Mesenchymal stem cell (in vitro differentiated cells and primary cell): ENCODE data around the gene RAB3C.

Source experiments
- DNase-seq: peaks from one replicate; pipeline ENCODE4 v3.0.0-alpha.2; 2013
- H2AFZ ChIP-seq: one replicate; pipeline ENCODE4 v1.6.1; 2013; ENCODE audit warnings: low read depth, mild to moderate bottlenecking, control low read depth, inconsistent platforms, low read length, moderate library complexity
- H2AK5ac ChIP-seq: 2 replicates; pipeline ENCODE4 v1.6.1; 2013; ENCODE audit warnings: low read length, moderate library complexity, mild to moderate bottlenecking, inconsistent platforms; ENCODE audit not compliant: severe bottlenecking
- H2BK120ac ChIP-seq: one replicate; pipeline ENCODE4 v1.6.1; 2013; ENCODE audit warnings: low read depth, mild to moderate bottlenecking, inconsistent platforms, low read length, moderate library complexity
- H2BK12ac ChIP-seq, 2 experiments: one replicate each; pipeline ENCODE4 v1.6.1; 2013; ENCODE audit warnings: inconsistent platforms in 2 of 2, low read length in 2 of 2, mild to moderate bottlenecking in 2 of 2, moderate library complexity in 2 of 2, control low read depth in 1 of 2
- H2BK15ac ChIP-seq: one replicate; pipeline ENCODE4 v1.6.1; 2013; ENCODE audit warnings: mild to moderate bottlenecking, low read depth, inconsistent platforms; ENCODE audit not compliant: poor library complexity, severe bottlenecking
- H2BK5ac ChIP-seq: 2 replicates; pipeline ENCODE4 v1.6.1; 2013; ENCODE audit warnings: low read depth, mild to moderate bottlenecking, low read length, control low read depth, inconsistent platforms; ENCODE audit not compliant: poor library complexity, severe bottlenecking
- H3K14ac ChIP-seq, 2 experiments: one replicate each; pipeline ENCODE4 v1.6.1; 2013; ENCODE audit warnings: inconsistent platforms in 2 of 2, low read length in 2 of 2, control low read depth in 1 of 2, mild to moderate bottlenecking in 1 of 2, moderate library complexity in 1 of 2
- H3K18ac ChIP-seq, 2 experiments: one replicate each; pipeline ENCODE4 v1.6.1; 2013; ENCODE audit warnings: inconsistent platforms in 2 of 2, low read length in 2 of 2, control low read depth in 1 of 2, low read depth in 1 of 2, mild to moderate bottlenecking in 1 of 2
- H3K23ac ChIP-seq, 2 experiments: one replicate each; pipeline ENCODE4 v1.6.1; 2013; ENCODE audit warnings: inconsistent platforms in 2 of 2, low read length in 2 of 2, mild to moderate bottlenecking in 2 of 2, moderate library complexity in 2 of 2, control low read depth in 1 of 2
- H3K27ac ChIP-seq: 2 replicates; pipeline ENCODE4 v1.5.1; 2013; ENCODE audit warnings: mild to moderate bottlenecking, moderate library complexity, low read length, control low read depth, inconsistent platforms; ENCODE audit not compliant: poor library complexity, severe bottlenecking
- H3K27me3 ChIP-seq, 2 experiments: 2 replicates each; pipeline versions ENCODE4 v1.6.1 to v1.7.0; 2013; ENCODE audit warnings: low read length in 2 of 2, mild to moderate bottlenecking in 2 of 2, moderate library complexity in 2 of 2, control low read depth in 1 of 2, inconsistent platforms in 1 of 2; ENCODE audit not compliant: control insufficient read depth in 1 of 2, insufficient read depth in 1 of 2
- H3K36me3 ChIP-seq, 2 experiments: 2 replicates each; pipeline versions ENCODE4 v1.6.1 to v1.7.0; 2013; ENCODE audit warnings: low read length in 2 of 2, control low read depth in 1 of 2, inconsistent platforms in 1 of 2, low read depth in 1 of 2, mild to moderate bottlenecking in 1 of 2; ENCODE audit not compliant: insufficient read depth in 2 of 2, control insufficient read depth in 1 of 2
- H3K4ac ChIP-seq, 2 experiments: one replicate each; pipeline ENCODE4 v1.6.1; 2013; ENCODE audit warnings: inconsistent platforms in 2 of 2, low read length in 2 of 2, mild to moderate bottlenecking in 2 of 2, moderate library complexity in 2 of 2, control low read depth in 1 of 2, low read depth in 1 of 2
- H3K4me1 ChIP-seq: 2 replicates; pipeline ENCODE4 v1.6.1; 2013; ENCODE audit warnings: low read depth, low read length, control low read depth; ENCODE audit not compliant: control insufficient read depth, insufficient read depth
- H3K4me2 ChIP-seq: 2 replicates; pipeline ENCODE4 v1.6.1; 2013; ENCODE audit warnings: low read length, mild to moderate bottlenecking, inconsistent platforms; ENCODE audit not compliant: poor library complexity, severe bottlenecking
- H3K4me3 ChIP-seq, 2 experiments: 2 replicates each; pipeline versions ENCODE4 v1.5.1 to v1.7.0; 2013; ENCODE audit warnings: low read length in 2 of 2, mild to moderate bottlenecking in 2 of 2, control low read depth in 1 of 2, low read depth in 1 of 2; ENCODE audit not compliant: insufficient read depth in 1 of 2
- H3K79me1 ChIP-seq: replicated peaks from 2 replicates; pipeline ENCODE4 v1.6.1; 2013; ENCODE audit warnings: mild to moderate bottlenecking, control low read depth, low read length, inconsistent platforms; ENCODE audit not compliant: poor library complexity, severe bottlenecking
- H3K9ac ChIP-seq: 2 replicates; pipeline ENCODE4 v1.7.0; 2013; ENCODE audit warnings: mild to moderate bottlenecking, low read length, moderate library complexity
- H3K9me3 ChIP-seq: 2 replicates; pipeline ENCODE4 v1.7.0; 2013; ENCODE audit warnings: mild to moderate bottlenecking, low read length; ENCODE audit not compliant: control insufficient read depth
- H4K8ac ChIP-seq: one replicate; pipeline ENCODE4 v1.6.1; 2013; ENCODE audit warnings: inconsistent platforms, mild to moderate bottlenecking, low read length, moderate library complexity
- H4K91ac ChIP-seq: one replicate; pipeline ENCODE4 v1.6.1; 2013; ENCODE audit warnings: mild to moderate bottlenecking, low read length, inconsistent platforms
- WGBS: methylation state at CpG from one replicate; pipeline ENCODE4 v1.1.7; 2013; ENCODE audit warnings: mixed read lengths; 5-methylcytosine and 5-hydroxymethylcytosine counted together

RAB3C gene

DNA sequence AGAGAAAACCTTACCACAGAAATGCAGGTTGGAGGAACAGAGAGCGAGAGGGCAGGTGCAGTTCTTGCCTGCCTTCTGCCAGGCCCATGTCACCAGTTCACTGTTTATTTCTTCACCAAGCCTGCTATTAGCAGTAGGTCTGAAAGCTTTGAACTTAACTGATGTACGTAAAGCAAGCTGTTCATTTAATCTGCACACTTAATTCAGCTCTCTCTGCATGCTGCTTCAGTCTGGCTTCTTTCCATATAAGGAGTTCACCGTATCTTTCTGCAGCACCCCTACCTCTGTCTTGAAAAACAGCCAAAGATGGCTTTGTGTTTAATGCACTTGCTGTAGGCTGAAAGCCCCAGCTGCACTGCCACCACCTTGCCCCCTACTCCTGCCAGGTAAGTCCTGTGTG lies 205.1 kb downstream of the RAB3C start:
- no peak overlapping the region for H4K8ac ChIP-seq
- no peaks in the 10 kb centered on the region for H3K27me3 ChIP-seq
- no peak overlapping the region for H2AK5ac ChIP-seq
- no peak overlapping the region for H2AFZ ChIP-seq
- no peak overlapping the region for H3K18ac ChIP-seq
- H3K14ac ChIP-seq = no peak overlapping the region
- WGBS = 62% methylated on average over 3 of the region's 3 CpGs
- H2BK5ac ChIP-seq = no peak overlapping the region
- no peak overlapping the region for H3K4ac ChIP-seq
- no peaks in the 10 kb centered on the region for H3K4me1 ChIP-seq
- no peak overlapping the region for H4K91ac ChIP-seq
- no peak overlapping the region for H3K23ac ChIP-seq
- H3K27ac ChIP-seq = no peak overlapping the region
- no peaks in the 10 kb centered on the region for H3K9me3 ChIP-seq
- no peak overlapping the region for H2BK12ac ChIP-seq
- no peak overlapping the region for H3K9ac ChIP-seq
- H3K4me3 ChIP-seq = no peak overlapping the region
- H3K36me3 ChIP-seq = no peaks in the 10 kb centered on the region
- H2BK120ac ChIP-seq = no peak overlapping the region
- DNase-seq = no peak
- no peaks in the 10 kb centered on the region for H3K79me1 ChIP-seq
- H3K4me2 ChIP-seq = no peak overlapping the region
- no peak overlapping the region for H2BK15ac ChIP-seq

DNA sequence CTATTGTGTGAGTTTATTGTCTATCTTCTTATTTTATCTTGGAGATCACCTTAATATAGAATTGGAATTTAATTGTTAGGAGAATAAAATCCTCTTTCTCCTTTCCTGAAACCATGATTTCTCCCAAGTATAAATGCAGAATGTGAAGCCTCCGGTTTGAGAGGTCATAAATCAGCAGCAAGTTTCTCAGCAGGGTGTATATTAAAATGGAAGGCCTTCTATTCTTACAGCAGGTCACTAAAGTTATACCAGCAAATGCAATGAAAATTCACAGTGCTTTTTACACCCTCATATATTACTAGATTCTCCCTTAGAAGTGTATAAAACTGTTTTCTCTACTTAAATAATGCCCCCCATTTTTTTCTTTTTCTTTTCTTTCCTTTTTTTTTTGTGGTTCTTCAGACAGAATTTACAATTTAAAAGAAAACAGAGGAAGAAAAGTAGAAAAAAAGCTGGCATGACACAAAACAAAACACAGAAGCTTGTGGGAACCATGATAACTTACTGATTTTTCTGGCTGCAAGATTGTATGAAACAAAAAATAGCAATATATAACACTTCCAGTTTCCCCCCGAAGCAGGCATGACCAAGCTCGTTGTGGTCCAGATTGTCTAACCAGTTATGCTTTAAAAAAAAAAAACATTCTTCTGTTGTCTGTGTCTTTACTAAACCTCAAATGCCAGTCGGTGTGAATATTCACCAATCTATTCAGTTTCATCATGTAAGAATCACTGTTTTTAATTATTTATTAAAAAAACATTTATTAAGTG lies 211.2 kb downstream of the RAB3C start:
- H3K14ac ChIP-seq = no peak overlapping the region
- no peak overlapping the region for H2AFZ ChIP-seq
- H3K4me3 ChIP-seq = no peak overlapping the region
- no peak overlapping the region for H2AK5ac ChIP-seq
- H4K8ac ChIP-seq = no peak overlapping the region
- no peak overlapping the region for H4K91ac ChIP-seq
- no peak overlapping the region for H3K4me2 ChIP-seq
- H2BK15ac ChIP-seq = no peak overlapping the region
- no peak overlapping the region for H3K23ac ChIP-seq
- H3K4me1 ChIP-seq = no peaks in the 10 kb centered on the region
- H2BK12ac ChIP-seq = no peak overlapping the region
- H2BK5ac ChIP-seq = no peak overlapping the region
- H3K27ac ChIP-seq = no peak overlapping the region
- H3K9me3 ChIP-seq = no peaks in the 10 kb centered on the region
- no peak for DNase-seq
- 75% methylated on average over 2 of the region's 4 CpGs for WGBS
- H3K36me3 ChIP-seq = no peaks in the 10 kb centered on the region
- H3K27me3 ChIP-seq = no peaks in the 10 kb centered on the region
- no peak overlapping the region for H3K9ac ChIP-seq
- no peak overlapping the region for H3K4ac ChIP-seq
- no peaks in the 10 kb centered on the region for H3K79me1 ChIP-seq
- no peak overlapping the region for H2BK120ac ChIP-seq
- no peak overlapping the region for H3K18ac ChIP-seq

DNA sequence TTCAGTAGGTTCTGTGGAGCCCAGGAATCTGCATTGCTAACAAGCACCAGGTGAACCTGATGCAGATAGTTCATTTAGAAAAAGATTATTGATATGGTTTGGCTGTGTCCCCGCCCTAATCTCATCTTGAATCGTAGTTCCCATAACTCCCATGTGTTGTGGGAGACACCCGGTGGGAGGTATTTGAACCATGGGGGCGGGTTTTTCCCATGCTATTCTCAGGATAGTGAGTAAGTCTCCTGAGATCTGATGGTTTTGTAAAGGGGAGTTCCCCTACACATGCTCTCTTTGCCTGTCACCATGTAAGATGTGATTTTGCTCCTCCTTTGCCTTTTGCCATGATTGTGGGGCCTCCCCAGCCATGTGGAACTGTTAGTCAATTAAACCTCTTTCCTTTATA lies 212.0 kb downstream of the RAB3C start:
- H4K8ac ChIP-seq = no peak overlapping the region
- H3K27me3 ChIP-seq = no peaks in the 10 kb centered on the region
- H3K9ac ChIP-seq = no peak overlapping the region
- no peak overlapping the region for H3K23ac ChIP-seq
- H2BK120ac ChIP-seq = no peak overlapping the region
- H4K91ac ChIP-seq = no peak overlapping the region
- H3K9me3 ChIP-seq = no peaks in the 10 kb centered on the region
- H3K4me3 ChIP-seq = no peak overlapping the region
- no peak overlapping the region for H3K4me2 ChIP-seq
- no peak overlapping the region for H3K18ac ChIP-seq
- no peak overlapping the region for H2AFZ ChIP-seq
- H3K14ac ChIP-seq = no peak overlapping the region
- H2BK12ac ChIP-seq = no peak overlapping the region
- H2BK15ac ChIP-seq = no peak overlapping the region
- H3K36me3 ChIP-seq = no peaks in the 10 kb centered on the region
- no peak overlapping the region for H2AK5ac ChIP-seq
- H3K27ac ChIP-seq = no peak overlapping the region
- peak; percentile 4 for DNase-seq
- H3K4me1 ChIP-seq = no peaks in the 10 kb centered on the region
- H3K4ac ChIP-seq = no peak overlapping the region
- H2BK5ac ChIP-seq = no peak overlapping the region
- 94% methylated on average over 4 of the region's 4 CpGs for WGBS
- no peaks in the 10 kb centered on the region for H3K79me1 ChIP-seq

DNA sequence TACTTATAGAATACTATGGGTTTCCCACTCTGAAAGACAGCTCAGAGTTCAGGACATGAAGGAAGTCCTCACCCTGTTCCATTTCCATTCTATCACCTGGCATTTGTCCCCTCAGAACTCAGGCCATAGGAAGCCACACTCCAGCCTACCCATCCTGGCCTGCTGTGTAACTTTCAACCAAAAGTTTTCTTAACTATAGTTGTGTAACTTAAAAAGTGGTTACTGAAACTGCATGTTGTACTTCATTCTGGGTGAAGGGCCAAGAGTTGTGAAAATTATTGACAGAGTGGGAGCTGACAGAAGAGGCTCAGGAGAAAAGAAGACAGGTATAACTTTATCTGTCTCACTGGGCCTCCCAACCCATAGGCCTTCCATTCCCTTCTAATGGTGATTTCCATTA lies 212.5 kb downstream of the RAB3C start:
- no peak overlapping the region for H2BK12ac ChIP-seq
- H2BK5ac ChIP-seq = no peak overlapping the region
- H3K4ac ChIP-seq = no peak overlapping the region
- no peak overlapping the region for H3K27ac ChIP-seq
- H3K9me3 ChIP-seq = no peaks in the 10 kb centered on the region
- H3K79me1 ChIP-seq = no peaks in the 10 kb centered on the region
- no peaks in the 10 kb centered on the region for H3K27me3 ChIP-seq
- no peak overlapping the region for H3K4me3 ChIP-seq
- H3K23ac ChIP-seq = no peak overlapping the region
- no peak overlapping the region for H2AFZ ChIP-seq
- H3K9ac ChIP-seq = no peak overlapping the region
- no peak overlapping the region for H4K91ac ChIP-seq
- H3K14ac ChIP-seq = no peak overlapping the region
- no peak overlapping the region for H3K18ac ChIP-seq
- DNase-seq = no peak
- H2BK120ac ChIP-seq = no peak overlapping the region
- H3K36me3 ChIP-seq = no peaks in the 10 kb centered on the region
- H2AK5ac ChIP-seq = no peak overlapping the region
- H2BK15ac ChIP-seq = no peak overlapping the region
- no peaks in the 10 kb centered on the region for H3K4me1 ChIP-seq
- no peak overlapping the region for H4K8ac ChIP-seq
- H3K4me2 ChIP-seq = no peak overlapping the region
